Skeletal muscle satellite cell (primary cell): ENCODE data around the gene GPATCH1.
"Not testable (repeated sequence)": the region's sequence is repeated elsewhere in the genome, so short reads cannot be mapped to it uniquely, and the experiment has no call there.

Experiments used
- H3K27me3 ChIP-seq: 2 replicates; pipeline ENCODE4 v1.7.0; 2013; ENCODE audit warnings: low read length; ENCODE audit not compliant: control insufficient read depth, insufficient read depth
- H3K36me3 ChIP-seq: 2 replicates; pipeline ENCODE4 v1.7.0; 2013; ENCODE audit warnings: mild to moderate bottlenecking, control low read depth, low read length; ENCODE audit not compliant: insufficient read depth
- H3K4me1 ChIP-seq: 2 replicates; pipeline ENCODE4 v1.7.0; 2013; ENCODE audit warnings: low read length; ENCODE audit not compliant: control insufficient read depth, insufficient read depth
- H3K4me2 ChIP-seq: 2 replicates; pipeline ENCODE4 v1.7.0; 2013; ENCODE audit warnings: mild to moderate bottlenecking, low read length
- H3K4me3 ChIP-seq: 2 replicates; pipeline ENCODE4 v1.7.0; 2013; ENCODE audit warnings: low read length
- H3K9ac ChIP-seq: 2 replicates; pipeline ENCODE4 v1.7.0; 2013; ENCODE audit warnings: mild to moderate bottlenecking, low read depth, low read length, moderate library complexity
- H3K9me3 ChIP-seq: replicated peaks from 2 replicates; pipeline ENCODE4 v1.7.0; 2013; ENCODE audit warnings: mild to moderate bottlenecking, control low read depth, low read length

GPATCH1 gene

DNA sequence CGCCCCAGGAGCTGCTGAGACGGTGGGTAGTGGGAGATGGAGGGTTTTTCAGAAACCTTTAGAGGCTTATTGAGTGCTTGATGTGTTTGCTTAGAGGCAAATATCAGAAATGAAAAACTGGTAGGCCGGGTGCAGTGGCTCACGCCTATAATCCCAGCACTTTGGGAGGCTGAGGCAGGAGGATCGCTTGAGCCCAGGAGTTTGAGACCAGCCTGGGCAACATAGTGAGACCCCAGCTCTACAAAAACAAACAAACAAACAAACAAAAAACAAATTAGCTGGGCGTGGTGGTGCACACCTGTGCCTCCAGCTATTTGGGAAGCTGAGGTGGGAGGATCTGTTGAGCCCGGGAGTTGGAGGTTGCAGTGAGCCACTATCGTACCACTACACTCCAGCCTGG is 45.7 kb downstream of the GPATCH1 start:
- not testable (repeated sequence) for H3K9me3 ChIP-seq, H3K27me3 ChIP-seq, H3K4me3 ChIP-seq, H3K4me2 ChIP-seq, H3K9ac ChIP-seq, H3K4me1 ChIP-seq
- peaks cover 14% of the 10 kb centered on the region for H3K36me3 ChIP-seq

DNA sequence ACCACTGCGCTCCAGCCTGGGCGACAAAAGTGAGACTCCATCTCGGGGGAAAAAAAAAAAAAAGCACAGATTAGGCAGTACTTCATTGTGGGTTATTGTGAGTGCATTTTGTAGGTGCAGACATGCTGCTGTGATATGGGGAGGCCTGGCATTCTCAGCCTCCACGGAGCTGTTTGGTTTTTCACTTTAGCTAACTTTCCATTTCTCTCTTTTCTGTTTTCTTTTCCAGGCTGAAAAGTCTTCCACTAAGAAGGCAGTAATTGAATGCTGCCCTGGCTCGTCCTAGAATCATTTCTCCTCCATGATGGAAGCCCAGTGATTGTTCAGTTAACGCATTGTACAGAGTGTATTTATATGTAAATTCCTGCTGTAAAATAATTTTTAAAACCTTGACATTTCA is 48.9 kb downstream of the GPATCH1 start:
- peaks cover 14% of the 10 kb centered on the region for H3K36me3 ChIP-seq
- no peaks in the 10 kb centered on the region for H3K4me1 ChIP-seq
- no peaks in the 10 kb centered on the region for H3K9me3 ChIP-seq
- no peaks in the 10 kb centered on the region for H3K27me3 ChIP-seq
- no peak overlapping the region for H3K4me3 ChIP-seq
- no peak overlapping the region for H3K9ac ChIP-seq
- no peak overlapping the region for H3K4me2 ChIP-seq

DNA sequence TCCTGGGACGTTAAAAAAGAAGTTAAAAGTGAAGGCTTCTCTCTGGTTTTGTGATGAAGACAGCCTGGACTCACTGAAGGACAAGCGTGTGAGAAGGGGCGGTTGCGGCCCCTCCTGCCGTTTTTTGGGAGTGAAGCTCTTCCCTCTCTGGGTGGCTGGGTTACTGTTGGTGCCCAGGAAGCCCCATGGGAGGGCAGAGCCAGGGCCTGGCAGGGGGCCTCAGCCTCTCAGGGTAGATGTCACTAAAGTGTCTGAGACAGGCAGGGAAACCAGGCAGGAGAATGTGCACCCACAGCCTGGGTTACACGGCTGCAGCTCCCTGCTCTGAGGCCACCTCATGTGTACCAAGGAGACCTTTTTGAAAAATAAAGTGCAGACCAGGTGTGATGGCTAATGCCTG is 49.5 kb downstream of the GPATCH1 start:
- no peaks in the 10 kb centered on the region for H3K27me3 ChIP-seq
- peaks cover 14% of the 10 kb centered on the region for H3K36me3 ChIP-seq
- no peak overlapping the region for H3K4me3 ChIP-seq
- H3K9ac ChIP-seq = no peak overlapping the region
- H3K9me3 ChIP-seq = no peaks in the 10 kb centered on the region
- no peak overlapping the region for H3K4me2 ChIP-seq
- H3K4me1 ChIP-seq = no peaks in the 10 kb centered on the region

DNA sequence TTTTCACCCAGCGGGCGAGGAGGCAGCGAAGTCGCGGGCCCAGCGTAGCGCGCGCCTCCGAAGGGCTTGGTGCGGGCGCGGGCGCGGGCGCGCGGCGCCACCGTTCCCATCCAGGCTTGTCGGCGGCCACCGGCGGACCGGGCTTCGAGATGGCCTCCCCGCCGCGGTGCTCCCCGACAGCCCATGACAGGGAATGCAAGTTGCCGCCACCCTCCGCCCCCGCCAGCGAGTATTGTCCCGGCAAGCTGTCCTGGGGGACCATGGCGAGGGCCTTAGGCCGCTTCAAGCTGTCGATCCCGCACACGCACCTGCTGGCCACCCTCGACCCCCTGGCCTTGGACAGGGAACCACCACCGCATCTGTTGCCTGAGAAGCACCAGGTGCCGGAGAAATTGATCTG is 51.0 kb downstream of the GPATCH1 start, which contains the start of gene WDR88:
Gene WDR88, plus strand, starts transcription at position 94 of the 400 bp plus-strand sequence. Its CDS starts 56 bp downstream, at position 150.
- Histone ChIP-seq H3K4me3 (no peak within 1 kb of the TSS), H3K4me2 (no peak within 1 kb of the TSS), H3K36me3 (peaks cover 8% of the 10 kb centered on the region), H3K9me3 (no peaks in the 10 kb centered on the region), H3K27me3 (no peaks in the 10 kb centered on the region), H3K4me1 (no peaks in the 10 kb centered on the region), H3K9ac (no peak within 1 kb of the TSS)

DNA sequence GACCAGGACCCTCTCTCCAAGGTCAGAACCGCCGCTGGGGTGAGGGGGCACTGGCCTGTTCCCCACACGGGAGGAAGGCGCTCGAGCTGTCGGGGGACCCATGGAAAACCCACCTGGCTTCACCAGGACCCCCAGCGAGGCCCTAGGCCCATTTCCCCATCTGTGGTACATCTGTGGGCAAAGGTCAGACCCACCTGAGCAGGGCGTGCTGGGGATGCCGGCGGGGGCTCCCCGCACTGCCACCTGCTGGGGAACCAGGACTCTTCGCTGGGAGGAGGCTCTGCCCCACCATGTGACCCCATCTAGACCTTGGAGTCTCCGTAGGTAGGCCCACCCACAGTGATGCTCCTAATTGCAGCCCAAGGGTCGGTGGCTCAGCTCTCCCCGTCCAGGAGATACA is 51.4 kb downstream of the GPATCH1 start:
- peaks cover 8% of the 10 kb centered on the region for H3K36me3 ChIP-seq
- H3K9me3 ChIP-seq = no peaks in the 10 kb centered on the region
- H3K9ac ChIP-seq = no peak overlapping the region
- no peaks in the 10 kb centered on the region for H3K27me3 ChIP-seq
- H3K4me2 ChIP-seq = no peak overlapping the region
- H3K4me3 ChIP-seq = no peak overlapping the region
- no peaks in the 10 kb centered on the region for H3K4me1 ChIP-seq

DNA sequence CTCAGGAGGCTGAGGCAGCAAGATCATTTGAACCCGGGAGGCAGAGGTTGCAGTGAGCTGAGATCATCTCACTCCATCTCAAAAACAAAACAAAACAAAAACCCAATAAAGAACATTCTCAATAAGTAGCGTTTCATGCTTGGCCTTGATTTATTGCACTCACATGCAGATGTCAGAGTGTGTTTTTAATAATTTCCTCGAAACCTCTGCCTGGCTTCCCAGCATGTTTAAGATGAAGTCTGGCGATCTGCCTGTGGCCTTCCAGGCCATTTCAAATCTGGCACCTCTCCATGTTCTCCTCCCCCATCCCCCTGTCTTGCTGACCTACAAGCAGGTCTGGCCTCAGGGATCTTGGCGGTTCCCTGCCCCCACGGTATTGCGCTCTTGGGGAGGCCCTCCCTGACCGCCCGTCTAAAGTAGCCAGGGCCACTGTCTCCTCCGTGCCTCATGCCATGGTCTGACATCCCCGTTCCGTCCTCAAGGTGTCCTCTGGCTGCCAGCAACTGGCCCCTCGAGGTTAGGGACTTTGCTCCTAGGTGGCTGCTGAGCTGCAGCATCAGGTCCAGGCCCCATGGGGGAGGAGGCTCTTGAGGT is 52.6 kb downstream of the GPATCH1 start:
- no peaks in the 10 kb centered on the region for H3K4me1 ChIP-seq
- no peak overlapping the region for H3K9ac ChIP-seq
- no peaks in the 10 kb centered on the region for H3K27me3 ChIP-seq
- no peak overlapping the region for H3K4me3 ChIP-seq
- H3K4me2 ChIP-seq = no peak overlapping the region
- H3K9me3 ChIP-seq = no peaks in the 10 kb centered on the region
- H3K36me3 ChIP-seq = peaks cover 7% of the 10 kb centered on the region

DNA sequence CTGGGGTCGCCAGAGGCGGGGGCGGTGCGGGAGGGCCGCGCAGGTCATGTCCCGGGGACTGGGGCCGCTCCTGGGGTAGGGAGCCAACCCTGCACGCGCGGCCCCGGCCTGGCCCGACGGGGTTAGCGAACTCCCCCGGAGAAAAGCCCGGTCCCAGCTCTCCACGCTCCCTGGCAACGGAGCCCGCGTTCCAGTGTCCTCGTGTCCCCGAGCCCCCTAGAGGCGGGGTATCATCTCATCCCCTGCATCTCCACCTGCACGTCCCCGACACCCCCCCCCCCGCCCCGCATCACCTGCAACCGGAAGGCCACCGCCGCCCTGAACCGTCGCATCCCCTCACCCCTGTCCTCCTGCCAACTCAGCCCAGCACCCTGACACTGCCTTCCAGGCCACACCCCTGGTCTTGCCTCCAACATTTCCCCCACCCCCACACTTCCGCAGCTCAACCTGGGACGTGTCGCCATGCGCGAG is 53.6 kb downstream of the GPATCH1 start:
- Histone ChIP-seq H3K4me3 (no peak overlapping the region), H3K36me3 (peaks cover 5% of the 10 kb centered on the region), H3K4me2 (no peak overlapping the region)

DNA sequence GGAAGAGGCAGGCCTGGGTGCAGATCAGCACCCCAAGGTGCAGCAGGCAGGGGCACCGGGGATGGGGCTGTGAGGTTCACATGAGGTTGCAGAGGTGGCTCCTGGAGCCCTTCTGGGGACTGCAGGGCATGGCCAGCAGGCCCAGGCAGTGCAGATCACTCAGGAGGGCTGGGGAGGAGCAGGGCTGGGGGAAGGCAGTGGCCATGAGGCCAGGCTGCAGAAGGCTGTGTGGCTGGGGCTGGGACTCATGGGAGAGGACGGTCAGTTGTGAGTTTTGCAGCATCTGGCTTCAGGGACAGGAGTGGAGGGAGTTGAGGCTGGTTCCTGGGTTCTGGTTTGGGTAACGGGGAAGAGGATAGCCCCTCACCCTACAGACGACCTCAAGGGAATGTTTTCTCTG is 58.2 kb downstream of the GPATCH1 start:
- H3K27me3 ChIP-seq = peaks cover 10% of the 10 kb centered on the region
- H3K36me3 ChIP-seq = no peaks in the 10 kb centered on the region
- no peaks in the 10 kb centered on the region for H3K9me3 ChIP-seq
- no peak overlapping the region for H3K9ac ChIP-seq
- no peak overlapping the region for H3K4me3 ChIP-seq
- H3K4me1 ChIP-seq = no peaks in the 10 kb centered on the region
- no peak overlapping the region for H3K4me2 ChIP-seq

More for the DNA sequence above, 53.6 kb downstream of the GPATCH1 start:
- Histone ChIP-seq H3K4me1 (no peaks in the 10 kb centered on the region), H3K27me3 (peaks cover 5% of the 10 kb centered on the region), H3K9me3 (no peaks in the 10 kb centered on the region), H3K9ac (no peak overlapping the region)

DNA sequence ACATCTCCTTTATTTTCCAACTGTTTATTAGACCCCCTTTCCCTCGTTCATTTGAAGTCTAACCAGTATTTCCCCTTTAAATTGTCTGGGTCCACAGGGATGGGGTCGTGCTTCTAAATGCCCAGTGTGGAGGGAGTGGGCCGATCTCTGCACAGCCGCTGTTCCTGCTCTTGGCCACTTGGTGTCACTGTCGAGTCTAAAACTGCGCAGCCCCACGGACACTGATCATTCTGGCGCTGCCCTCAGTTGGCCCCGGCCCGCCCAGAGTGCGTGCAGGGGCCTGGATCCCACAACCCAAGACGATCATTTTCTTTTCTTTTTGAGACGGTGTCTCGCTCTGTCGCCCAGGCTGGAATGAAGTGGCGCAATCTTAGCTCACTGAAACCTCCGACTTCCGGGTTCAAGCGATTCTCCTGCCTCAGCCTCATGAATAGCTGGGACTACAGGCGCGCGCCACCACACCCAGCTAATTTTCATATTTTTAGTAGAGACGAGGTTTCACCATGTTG is 63.0 kb downstream of the GPATCH1 start:
- Histone ChIP-seq H3K9me3 (no peaks in the 10 kb centered on the region), H3K4me3 (no peak overlapping the region), H3K4me1 (no peaks in the 10 kb centered on the region), H3K9ac (no peak overlapping the region), H3K36me3 (no peaks in the 10 kb centered on the region), H3K27me3 (peaks cover 10% of the 10 kb centered on the region), H3K4me2 (peak overlapping the region; percentile 52)

DNA sequence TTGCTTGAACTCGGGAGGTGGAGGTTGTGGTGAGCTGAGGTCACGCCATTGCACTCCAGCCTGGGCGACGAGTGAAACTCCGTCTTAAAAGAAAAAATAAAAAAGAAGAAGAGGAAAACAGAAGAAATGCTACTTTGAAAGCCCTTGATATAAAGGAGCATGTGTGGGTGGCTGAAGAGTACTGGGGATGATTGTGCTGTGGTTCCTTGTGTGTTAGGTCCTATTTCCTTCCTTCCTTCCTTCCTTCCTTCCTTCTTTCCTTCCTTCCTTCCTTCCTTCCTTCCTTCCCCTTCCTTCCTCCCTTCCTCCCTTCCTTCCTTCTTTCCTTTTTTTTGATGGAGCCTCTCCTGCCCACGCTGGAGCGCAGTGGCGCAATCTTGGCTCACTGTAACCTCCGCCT is 65.2 kb downstream of the GPATCH1 start:
- Histone ChIP-seq H3K36me3 (no peaks in the 10 kb centered on the region), H3K4me1 (no peaks in the 10 kb centered on the region), H3K4me2 (no peak overlapping the region), H3K27me3 (peaks cover 6% of the 10 kb centered on the region), H3K4me3 (no peak overlapping the region), H3K9me3 (no peaks in the 10 kb centered on the region), H3K9ac (no peak overlapping the region)

DNA sequence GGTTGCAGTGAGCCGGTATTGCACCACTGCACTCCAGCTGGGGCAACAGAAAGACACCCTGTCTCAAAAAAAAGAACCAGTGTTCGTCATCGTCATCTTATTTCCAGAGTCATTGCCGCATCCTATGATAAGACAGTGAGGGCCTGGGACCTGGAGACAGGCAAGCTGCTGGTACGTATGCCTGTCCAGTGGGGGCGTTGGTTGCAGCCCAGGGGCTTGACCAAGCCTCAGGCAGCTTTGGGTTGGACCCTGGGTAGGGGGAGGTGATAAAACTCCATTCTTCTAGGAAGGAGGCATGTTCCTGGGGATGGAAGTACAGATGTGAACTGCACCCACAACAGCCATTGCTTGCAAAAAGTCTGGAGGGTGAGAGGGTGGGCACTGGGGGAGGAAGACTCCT is 66.6 kb downstream of the GPATCH1 start:
- H3K4me2 ChIP-seq = no peak overlapping the region
- no peaks in the 10 kb centered on the region for H3K36me3 ChIP-seq
- no peaks in the 10 kb centered on the region for H3K27me3 ChIP-seq
- no peak overlapping the region for H3K4me3 ChIP-seq
- H3K9me3 ChIP-seq = no peaks in the 10 kb centered on the region
- no peaks in the 10 kb centered on the region for H3K4me1 ChIP-seq
- no peak overlapping the region for H3K9ac ChIP-seq

DNA sequence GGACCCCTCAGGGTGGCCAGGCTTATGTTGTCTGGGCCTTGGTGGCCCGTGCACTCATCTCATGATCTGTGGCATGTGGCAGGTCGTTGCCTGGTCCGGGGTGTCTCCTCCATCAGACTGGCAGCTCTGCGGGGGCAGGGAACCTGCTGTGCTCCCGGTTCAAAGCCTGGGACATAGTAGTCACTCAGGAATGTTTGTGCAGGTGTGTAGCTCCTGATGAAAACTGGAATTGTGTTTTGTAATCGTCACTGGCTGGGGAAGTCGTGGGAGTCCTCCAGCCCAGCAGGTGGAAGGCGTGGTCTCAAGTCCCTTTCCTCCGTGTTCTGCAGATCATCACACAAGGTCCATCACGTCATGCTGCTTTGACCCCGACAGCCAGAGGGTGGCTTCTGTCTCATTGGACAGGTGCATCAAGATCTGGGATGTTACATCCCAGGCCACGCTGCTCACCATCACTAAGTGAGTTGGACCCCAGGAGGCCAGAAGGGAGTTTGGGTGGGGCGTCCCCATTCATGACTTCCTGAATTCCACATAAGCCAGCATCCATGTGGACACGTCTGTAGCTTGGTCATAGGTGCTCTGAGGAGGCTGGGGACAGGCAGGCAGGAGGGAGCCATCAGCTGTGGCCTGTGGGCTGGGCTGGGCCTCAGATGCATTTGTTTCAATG is 70.0 kb downstream of the GPATCH1 start:
- Histone ChIP-seq H3K27me3 (no peaks in the 10 kb centered on the region), H3K9me3 (no peaks in the 10 kb centered on the region), H3K4me2 (no peak overlapping the region), H3K4me1 (no peaks in the 10 kb centered on the region), H3K36me3 (no peaks in the 10 kb centered on the region), H3K4me3 (no peak overlapping the region), H3K9ac (no peak overlapping the region)
